Esophagus muscularis mucosa (tissue), 4 donors: ENCODE measurements around the gene PCDH15. TPM values are rescaled to one million over a fixed set of nuclear protein-coding genes. Genes with fewer than 3 reads are reported as not detected.

ENCODE experiments used
- DNase-seq: peaks from one replicate; pipeline ENCODE4 v3.0.0-alpha.2; 2017; ENCODE audit errors: extremely low spot score
- H3K27ac ChIP-seq, 4 donors: fragments of 200-600 bp; sonication (generic); replicated peaks in 1 of 4; 1 replicate in 3 of 4; 2 replicates in 1 of 4; pipeline ENCODE4 v1.5.1; 2016 to 2019; ENCODE audit warnings: mild to moderate bottlenecking in 1 of 4
- H3K27me3 ChIP-seq, 4 donors: fragments of 200-600 bp; sonication (generic); one replicate each; pipeline versions ENCODE4 v1.5.1 to v1.6.0; 2016 to 2019
- H3K36me3 ChIP-seq, 4 donors: fragments of 200-600 bp; sonication (generic); one replicate each; pipeline ENCODE4 v1.5.1; 2016 to 2019
- H3K4me1 ChIP-seq, 4 donors: fragments of 200-600 bp; sonication (generic); one replicate each; pipeline ENCODE4 v1.5.1; 2016 to 2019
- H3K4me3 ChIP-seq, 4 donors: fragments of 200-600 bp; sonication (generic); 1 replicate in 2 of 4; 2 replicates in 2 of 4; pipeline ENCODE4 v1.5.1; 2016 to 2019; ENCODE audit warnings: mild to moderate bottlenecking in 4 of 4, moderate library complexity in 1 of 4
- H3K9me3 ChIP-seq, 4 donors: fragments of 200-600 bp; sonication (generic); 1 replicate in 3 of 4; 2 replicates in 1 of 4; pipeline ENCODE4 v1.5.1; 2016 to 2019
- EP300 ChIP-seq: sonication (generic); formaldehyde crosslinking; IDR thresholded peaks from one replicate; pipeline ENCODE4 v1.6.1; 2017; ENCODE audit warnings: antibody characterized with exemption
- POLR2A ChIP-seq: fragments of 450-650 bp; IDR thresholded peaks from one replicate; pipeline ENCODE4 v1.6.1; 2017; ENCODE audit warnings: antibody characterized with exemption, moderate library complexity, mild to moderate bottlenecking, low read depth
- POLR2AphosphoS5 ChIP-seq, 2 donors: sonication (generic); formaldehyde crosslinking; IDR thresholded peaks; one replicate each; pipeline ENCODE4 v1.6.1; 2017; ENCODE audit warnings: antibody characterized with exemption in 2 of 2
- whole genome bisulfite sequencing: methylation state at CpG from one replicate; pipeline ENCODE4 v1.1.5; 2018; 5-methylcytosine and 5-hydroxymethylcytosine counted together
- intact Hi-C: fragments of 100-400 bp; cut with DNase I; formaldehyde crosslinking; loops from one replicate; pipeline ENCODE4 v1.15.1; 2023
- total RNA-seq, 4 donors: library from RNA; depleted of rRNA; stranded (reverse); fragments of >200 nt; gene quantifications; one replicate each; pipeline versions ENCODE4 v1.1.0 to v1.2.1, GENCODE V29; 2016
- TF ChIP-seq, protein P1 (sequence below), 3 experiments: fragments of 200-600 bp in 2 of 3; fragments of 450-650 bp in 1 of 3; sonication (generic) in 2 of 3; IDR thresholded peaks; one replicate each; pipeline ENCODE4 v1.5.1; 2017 to 2019; ENCODE audit warnings: antibody characterized with exemption in 3 of 3, mild to moderate bottlenecking in 2 of 3, moderate library complexity in 1 of 3

PCDH15 gene
- total RNA-seq, 4 donors from 2014 or later = 0.13 to 0.50 TPM; not detected in 2

DNA sequence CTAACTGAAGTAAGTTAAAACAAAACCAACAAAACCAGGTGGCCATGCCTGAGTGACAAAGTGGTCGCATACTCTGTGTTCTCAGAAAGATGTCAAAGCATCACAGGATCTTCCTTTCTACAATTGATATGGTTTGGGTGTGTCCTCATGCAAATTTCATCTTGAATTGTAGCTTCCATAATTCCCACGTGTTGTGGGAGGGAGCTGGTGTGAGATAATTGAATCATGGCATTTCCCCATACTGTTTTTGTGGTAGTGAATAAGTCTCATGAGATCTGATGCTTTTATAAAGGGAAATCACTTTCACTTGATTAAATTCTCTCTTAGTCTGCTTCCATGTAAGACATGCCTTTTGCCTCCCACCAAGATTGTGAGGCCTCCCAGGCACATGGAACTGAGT lies 465.7 kb downstream of the PCDH15 start:
- Histone ChIP-seq H3K27me3 (no peaks in the 10 kb centered on the region), H3K36me3 (no peaks in the 10 kb centered on the region), H3K4me1 (no peaks in the 10 kb centered on the region), H3K4me3 (no peak overlapping the region), H3K27ac (no peak overlapping the region), H3K9me3 (no peaks in the 10 kb centered on the region)
- TF ChIP-seq POLR2A (no peak), POLR2AphosphoS5 (IDR thresholded peaks at IDR 0.05) (no peak), EP300 (no peak)
- TF ChIP-seq, protein P1, sequence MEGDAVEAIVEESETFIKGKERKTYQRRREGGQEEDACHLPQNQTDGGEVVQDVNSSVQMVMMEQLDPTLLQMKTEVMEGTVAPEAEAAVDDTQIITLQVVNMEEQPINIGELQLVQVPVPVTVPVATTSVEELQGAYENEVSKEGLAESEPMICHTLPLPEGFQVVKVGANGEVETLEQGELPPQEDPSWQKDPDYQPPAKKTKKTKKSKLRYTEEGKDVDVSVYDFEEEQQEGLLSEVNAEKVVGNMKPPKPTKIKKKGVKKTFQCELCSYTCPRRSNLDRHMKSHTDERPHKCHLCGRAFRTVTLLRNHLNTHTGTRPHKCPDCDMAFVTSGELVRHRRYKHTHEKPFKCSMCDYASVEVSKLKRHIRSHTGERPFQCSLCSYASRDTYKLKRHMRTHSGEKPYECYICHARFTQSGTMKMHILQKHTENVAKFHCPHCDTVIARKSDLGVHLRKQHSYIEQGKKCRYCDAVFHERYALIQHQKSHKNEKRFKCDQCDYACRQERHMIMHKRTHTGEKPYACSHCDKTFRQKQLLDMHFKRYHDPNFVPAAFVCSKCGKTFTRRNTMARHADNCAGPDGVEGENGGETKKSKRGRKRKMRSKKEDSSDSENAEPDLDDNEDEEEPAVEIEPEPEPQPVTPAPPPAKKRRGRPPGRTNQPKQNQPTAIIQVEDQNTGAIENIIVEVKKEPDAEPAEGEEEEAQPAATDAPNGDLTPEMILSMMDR (IDR thresholded peaks at IDR 0.05) = no peak
- WGBS = 88% methylated on average over 2 of the region's 2 CpGs
- no peak for DNase-seq
- intact Hi-C loops = no loop called here

DNA sequence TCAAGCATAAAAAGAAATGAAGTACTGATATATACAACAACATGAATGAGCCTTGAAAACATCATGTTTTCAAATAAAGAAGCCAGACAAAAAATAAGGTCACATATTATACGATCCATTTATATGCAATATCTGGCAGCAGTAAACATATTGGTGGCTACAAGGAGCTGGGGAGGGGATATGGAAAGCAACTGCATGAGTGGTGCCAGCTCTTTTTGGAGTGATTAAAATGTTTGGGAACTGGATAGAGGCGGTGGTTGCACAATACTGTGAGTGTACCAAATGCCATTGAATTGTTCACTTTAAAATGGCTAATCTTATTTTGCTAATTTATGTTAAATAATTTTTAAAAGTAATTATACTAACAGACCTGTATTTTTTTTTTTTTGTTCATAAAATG lies 481.7 kb downstream of the PCDH15 start:
- TF ChIP-seq POLR2A = no peak
- no peak for TF ChIP-seq EP300
- TF ChIP-seq POLR2AphosphoS5 (IDR thresholded peaks at IDR 0.05) = no peak
- TF ChIP-seq, protein P1 (IDR thresholded peaks at IDR 0.05) = no peak
- no peaks in the 10 kb centered on the region for H3K9me3 ChIP-seq
- H3K27ac ChIP-seq = no peak overlapping the region
- H3K27me3 ChIP-seq = no peaks in the 10 kb centered on the region
- H3K4me3 ChIP-seq = no peak overlapping the region
- intact Hi-C loops = no loop called here
- H3K36me3 ChIP-seq = no peaks in the 10 kb centered on the region
- WGBS = 85% methylated on average over 2 of the region's 2 CpGs
- DNase-seq = no peak
- H3K4me1 ChIP-seq = no peaks in the 10 kb centered on the region

DNA sequence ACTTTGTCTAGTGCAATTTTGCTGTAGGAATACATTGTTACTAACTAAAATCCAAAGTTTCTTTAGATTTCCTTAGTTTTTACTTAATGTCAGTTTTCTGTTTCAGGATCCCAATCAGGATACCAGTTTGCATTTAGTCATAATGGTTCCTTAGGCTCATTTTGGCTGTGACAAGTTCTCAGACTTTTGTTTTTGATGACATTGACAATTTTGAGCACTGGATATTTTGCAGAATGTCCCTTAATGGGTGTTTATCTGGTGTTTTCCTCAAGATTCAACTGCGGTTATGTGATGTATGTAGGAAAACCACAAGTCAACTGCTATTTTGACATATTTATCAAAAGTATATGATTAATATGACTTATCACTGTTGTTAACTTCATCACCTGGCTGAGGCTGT lies 482.6 kb downstream of the PCDH15 start:
- intact Hi-C loops = no loop called here
- H3K9me3 ChIP-seq = no peaks in the 10 kb centered on the region
- H3K36me3 ChIP-seq = no peaks in the 10 kb centered on the region
- WGBS = 74% methylated on average over 1 of the region's 1 CpG
- H3K4me3 ChIP-seq = no peak overlapping the region
- H3K27ac ChIP-seq = no peak overlapping the region
- no peaks in the 10 kb centered on the region for H3K27me3 ChIP-seq
- no peaks in the 10 kb centered on the region for H3K4me1 ChIP-seq
- no peak for TF ChIP-seq EP300
- no peak for TF ChIP-seq POLR2A
- TF ChIP-seq, protein P1 (IDR thresholded peaks at IDR 0.05) = no peak
- no peak for TF ChIP-seq POLR2AphosphoS5 (IDR thresholded peaks at IDR 0.05)
- DNase-seq = no peak

DNA sequence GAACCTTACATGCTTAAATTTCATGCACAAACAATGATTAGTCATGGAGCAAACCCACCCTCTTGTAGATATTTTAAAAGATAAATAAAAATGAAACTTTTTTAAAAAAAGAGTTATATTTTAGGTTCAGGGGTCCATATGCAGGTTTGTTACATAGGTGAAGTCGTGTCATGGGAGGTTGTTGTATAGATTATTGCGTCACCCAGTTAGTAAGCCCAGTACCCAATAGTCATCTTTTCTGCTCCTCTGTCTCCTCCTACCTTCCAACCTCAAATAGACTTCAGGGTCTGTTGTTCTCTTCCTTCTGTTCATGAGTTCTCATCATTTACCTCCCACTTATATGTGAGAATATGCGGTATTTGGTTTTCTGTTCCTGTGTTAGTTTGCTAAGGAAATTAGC lies 486.6 kb downstream of the PCDH15 start:
- 94% methylated on average over 3 of the region's 3 CpGs for WGBS
- no peak for DNase-seq
- H3K4me1 ChIP-seq = no peaks in the 10 kb centered on the region
- intact Hi-C loops = no loop called here
- TF ChIP-seq EP300 (no peak), POLR2AphosphoS5 (IDR thresholded peaks at IDR 0.05) (no peak), POLR2A (no peak)
- TF ChIP-seq, protein P1 (IDR thresholded peaks at IDR 0.05) = no peak
- H3K27me3 ChIP-seq = no peaks in the 10 kb centered on the region
- no peaks in the 10 kb centered on the region for H3K36me3 ChIP-seq
- H3K9me3 ChIP-seq = no peaks in the 10 kb centered on the region
- H3K4me3 ChIP-seq = no peak overlapping the region
- H3K27ac ChIP-seq = no peak overlapping the region

DNA sequence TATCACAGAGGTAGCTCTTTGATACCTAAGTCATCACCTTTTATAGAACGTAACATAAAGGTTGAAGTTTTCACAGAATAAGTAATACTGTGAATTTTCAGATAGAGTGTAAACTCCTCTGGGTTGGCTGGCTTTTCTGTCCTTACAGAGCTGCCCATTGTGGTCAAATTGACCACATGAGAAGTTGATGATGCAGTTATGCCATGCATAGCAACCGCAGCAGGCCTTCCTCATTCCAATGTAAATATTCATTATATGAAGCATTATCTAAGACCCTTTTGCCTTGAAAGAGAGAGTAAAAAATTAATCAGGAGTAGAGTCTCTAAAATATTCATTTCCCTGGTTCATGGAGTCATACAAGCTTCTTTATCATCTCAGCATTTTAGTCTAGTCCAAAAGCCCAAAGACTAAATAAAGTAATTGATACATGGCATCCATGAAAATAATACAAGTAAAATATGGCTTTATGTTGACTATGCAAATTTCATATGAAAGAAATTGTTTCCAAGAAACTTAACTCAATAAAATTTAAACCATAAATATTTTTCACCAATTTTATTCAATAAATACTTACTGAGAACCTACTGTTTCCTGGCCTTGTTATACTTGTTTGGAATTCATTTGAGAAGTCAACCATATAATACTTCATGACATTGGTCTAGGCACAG lies 516.4 kb downstream of the PCDH15 start:
- Histone ChIP-seq H3K4me3 (no peak overlapping the region), H3K9me3 (no peaks in the 10 kb centered on the region), H3K4me1 (no peaks in the 10 kb centered on the region), H3K36me3 (no peaks in the 10 kb centered on the region), H3K27me3 (no peaks in the 10 kb centered on the region), H3K27ac (no peak overlapping the region)
- TF ChIP-seq, protein P1 (IDR thresholded peaks at IDR 0.05) = no peak
- no peak for TF ChIP-seq POLR2AphosphoS5 (IDR thresholded peaks at IDR 0.05)
- intact Hi-C loops = no loop called here
- 98% methylated on average over 2 of the region's 2 CpGs for WGBS
- no peak for DNase-seq
